Stimulated activated CD8-positive, alpha-beta memory T cell treated with anti-CD3 and anti-CD28 coated beads, Interleukin-15, amount 100 ng/mL, for 48 hours (primary cell): ENCODE data around the gene DEFB112.

Experiments used
- DNase-seq, 2 donors: peaks; one replicate each; pipeline ENCODE4 v3.0.0-alpha.2; 2020; ENCODE audit warnings: low read depth in 2 of 2

DEFB112 gene

GRCh38 chr6:49995278-49995677 lies 54.5 kb downstream of the DEFB112 start:
- DNase-seq = no peak
